H9 (cell line): ENCODE results near the gene CCNY. TPM values are rescaled to one million over a fixed set of nuclear protein-coding genes. Genes with fewer than 3 reads are reported as not detected.
A peak's percentile ranks its signal among the peaks of the same experiment; 100 is the strongest.

Experiments
- DNase-seq: peaks from one replicate; pipeline ENCODE4 v3.0.0-alpha.2; 2017
- H2AFZ ChIP-seq: one replicate; pipeline ENCODE4 v1.6.1; 2013; ENCODE audit warnings: mild to moderate bottlenecking, low read length, control low read depth, moderate library complexity
- H2AK5ac ChIP-seq: 2 replicates; pipeline ENCODE4 v1.6.1; 2013; ENCODE audit warnings: low read length, control low read depth, mixed read lengths; ENCODE audit not compliant: insufficient read length
- H2BK120ac ChIP-seq: one replicate; pipeline ENCODE4 v1.6.1; 2013; ENCODE audit warnings: low read depth, mild to moderate bottlenecking, low read length, control low read depth, inconsistent platforms; ENCODE audit not compliant: poor library complexity, severe bottlenecking
- H2BK12ac ChIP-seq: 2 replicates; pipeline ENCODE4 v1.6.1; 2013; ENCODE audit warnings: low read length, control low read depth, mixed read lengths, low read depth; ENCODE audit not compliant: insufficient read length
- H2BK15ac ChIP-seq: 2 replicates; pipeline ENCODE4 v1.6.1; 2013; ENCODE audit warnings: low read depth, low read length, control low read depth
- H2BK20ac ChIP-seq: one replicate; pipeline ENCODE4 v1.6.1; 2013; ENCODE audit warnings: low read depth, mild to moderate bottlenecking, low read length, control low read depth, inconsistent platforms; ENCODE audit not compliant: poor library complexity, severe bottlenecking
- H2BK5ac ChIP-seq: 2 replicates; pipeline ENCODE4 v1.6.1; 2013; ENCODE audit warnings: low read length, control low read depth, mixed read lengths; ENCODE audit not compliant: insufficient read length
- H3K14ac ChIP-seq: 2 replicates; pipeline ENCODE4 v1.6.1; 2013; ENCODE audit warnings: low read length, control low read depth; ENCODE audit not compliant: insufficient read depth
- H3K18ac ChIP-seq: 2 replicates; pipeline ENCODE4 v1.6.1; 2013; ENCODE audit warnings: low read depth, mild to moderate bottlenecking, mixed read lengths, low read length, control low read depth; ENCODE audit not compliant: insufficient read length
- H3K23ac ChIP-seq: 2 replicates; pipeline ENCODE4 v1.6.1; 2013; ENCODE audit warnings: low read length, control low read depth, mixed read lengths, low read depth; ENCODE audit not compliant: insufficient read length
- H3K23me2 ChIP-seq: 2 replicates; pipeline ENCODE4 v1.6.1; 2013; ENCODE audit warnings: low read depth, mild to moderate bottlenecking, mixed read lengths, low read length, control low read depth; ENCODE audit not compliant: insufficient read length, poor library complexity, severe bottlenecking
- H3K27ac ChIP-seq: 2 replicates; pipeline ENCODE4 v1.5.1; 2013; ENCODE audit warnings: low read length, control low read depth, mixed read lengths, low read depth; ENCODE audit not compliant: insufficient read length
- H3K27me3 ChIP-seq: 2 replicates; pipeline ENCODE4 v1.6.1; 2013; ENCODE audit warnings: low read length, control low read depth, inconsistent platforms; ENCODE audit not compliant: insufficient read depth
- H3K4ac ChIP-seq: 2 replicates; pipeline ENCODE4 v1.6.1; 2013; ENCODE audit warnings: low read depth, mild to moderate bottlenecking, control low read depth, inconsistent platforms, low read length, moderate library complexity
- H3K4me1 ChIP-seq: 2 replicates; pipeline ENCODE4 v1.6.1; 2013; ENCODE audit warnings: low read length, control low read depth, inconsistent platforms; ENCODE audit not compliant: insufficient read depth
- H3K4me2 ChIP-seq: 2 replicates; pipeline ENCODE4 v1.6.1; 2013; ENCODE audit warnings: low read length, control low read depth, mixed read lengths; ENCODE audit not compliant: insufficient read length, insufficient read depth
- H3K56ac ChIP-seq: 2 replicates; pipeline ENCODE4 v1.6.1; 2013; ENCODE audit warnings: low read depth, mild to moderate bottlenecking, mixed read lengths, low read length, control low read depth; ENCODE audit not compliant: insufficient read length
- H3K79me1 ChIP-seq: 2 replicates; pipeline ENCODE4 v1.6.1; 2013; ENCODE audit warnings: low read depth, mild to moderate bottlenecking, moderate library complexity, low read length, control low read depth, inconsistent platforms; ENCODE audit not compliant: insufficient read depth, poor library complexity, severe bottlenecking
- H3K79me2 ChIP-seq: 2 replicates; pipeline ENCODE4 v1.6.1; 2013; ENCODE audit warnings: low read length, control low read depth, inconsistent platforms; ENCODE audit not compliant: insufficient read depth
- H3K9ac ChIP-seq: 2 replicates; pipeline ENCODE4 v1.6.1; 2013; ENCODE audit warnings: low read length, control low read depth, mixed read lengths; ENCODE audit not compliant: insufficient read length; ENCODE audit errors: extremely low read depth
- H3K9me3 ChIP-seq: one replicate; pipeline ENCODE4 v1.6.1; 2013; ENCODE audit warnings: low read depth, low read length, inconsistent platforms; ENCODE audit not compliant: control insufficient read depth
- H3T11ph ChIP-seq: one replicate; pipeline ENCODE4 v1.6.1; 2013; ENCODE audit warnings: mild to moderate bottlenecking, low read length, control low read depth, inconsistent platforms
- H4K20me1 ChIP-seq: one replicate; pipeline ENCODE4 v1.6.1; 2013; ENCODE audit not compliant: control insufficient read depth, insufficient read length, insufficient read depth
- H4K5ac ChIP-seq: 2 replicates; pipeline ENCODE4 v1.6.1; 2013; ENCODE audit warnings: low read depth, mild to moderate bottlenecking, mixed read lengths, low read length, control low read depth; ENCODE audit not compliant: insufficient read length
- H4K8ac ChIP-seq: replicated peaks from 2 replicates; pipeline ENCODE4 v1.6.1; 2013; ENCODE audit warnings: low read length, control low read depth, mixed read lengths, low read depth; ENCODE audit not compliant: insufficient read length
- H4K91ac ChIP-seq: 2 replicates; pipeline ENCODE4 v1.6.1; 2013; ENCODE audit warnings: low read depth, mild to moderate bottlenecking, moderate library complexity, mixed read lengths, low read length, control low read depth; ENCODE audit not compliant: insufficient read length
- H3K27ac Mint-ChIP-seq, 3 experiments: 2 replicates in 2 of 3; 3 replicates in 1 of 3; pipeline ENCODE4 v1.8.0; 2020 to 2021; ENCODE audit warnings: mixed read lengths in 3 of 3, mild to moderate bottlenecking in 1 of 3, moderate library complexity in 1 of 3
- H3K27me3 Mint-ChIP-seq: 2 replicates; pipeline ENCODE4 v1.8.0; 2021; ENCODE audit warnings: low read depth, mild to moderate bottlenecking, moderate library complexity, mixed read lengths
- H3K36me3 Mint-ChIP-seq, 3 experiments: 2 replicates in 2 of 3; 3 replicates in 1 of 3; pipeline ENCODE4 v1.8.0; 2020 to 2021; ENCODE audit warnings: low read depth in 3 of 3, mixed read lengths in 3 of 3; ENCODE audit not compliant: insufficient read depth in 1 of 3
- H3K4me1 Mint-ChIP-seq, 2 experiments: 2 replicates each; pipeline ENCODE4 v1.8.0; 2020; ENCODE audit warnings: mixed read lengths in 2 of 2
- H3K4me3 Mint-ChIP-seq, 2 experiments: 2 replicates in 1 of 2; 3 replicates in 1 of 2; pipeline ENCODE4 v1.8.0; 2020 to 2021; ENCODE audit warnings: mild to moderate bottlenecking in 2 of 2, mixed read lengths in 2 of 2, moderate library complexity in 1 of 2
- H3K9me3 Mint-ChIP-seq, 2 experiments: 2 replicates in 1 of 2; 3 replicates in 1 of 2; pipeline ENCODE4 v1.8.0; 2020; ENCODE audit warnings: mild to moderate bottlenecking in 2 of 2, mixed read lengths in 2 of 2, moderate library complexity in 1 of 2
- CTCF ChIP-seq: fragments of 200-600 bp; sonication (generic); conservative IDR thresholded peaks from 3 replicates; pipeline ENCODE4 v1.8.0; 2021; ENCODE audit warnings: antibody characterized with exemption, mild to moderate bottlenecking
- WGBS: extraction: QIAGEN DNeasy Blood & Tissue Kit; methylation state at CpG from one replicate; pipeline ENCODE4 v1.1.7; 2013; ENCODE audit warnings: missing lambda C conversion rate, low lambda C conversion rate, mixed read lengths; ENCODE audit not compliant: insufficient read length; ENCODE audit errors: extremely low coverage; 5-methylcytosine and 5-hydroxymethylcytosine counted together
- total RNA-seq: library from RNA; stranded (reverse); gene quantifications from 2 replicates; pipeline ENCODE4 v1.2.1, GENCODE V29; 2021

The CCNY gene
- total RNA-seq, 1 experiment from 2014 or later: 62.1 TPM

GRCh38 chr10:35327790-35328403 lies 8.4 kb upstream of the CCNY start:
- no peaks in the 10 kb centered on the region for H3K4me1 ChIP-seq
- no peaks in the 10 kb centered on the region for H3K27me3 ChIP-seq
- H3K56ac ChIP-seq: no peak overlapping the region
- H2AK5ac ChIP-seq: no peak overlapping the region
- peak; percentile 20; the same call in 1 of the 3 replicates for TF ChIP-seq CTCF
- H2BK20ac ChIP-seq: no peak overlapping the region
- H3K79me1 ChIP-seq: no peaks in the 10 kb centered on the region
- no peak for DNase-seq
- H2BK15ac ChIP-seq: no peak overlapping the region
- H3K18ac ChIP-seq: no peak overlapping the region
- no peak overlapping the region for H3K4me3 Mint-ChIP-seq
- no peaks in the 10 kb centered on the region for H3K23me2 ChIP-seq
- no peak overlapping the region for H3K4ac ChIP-seq
- H4K5ac ChIP-seq: no peak overlapping the region
- H3K9me3 Mint-ChIP-seq: no peaks in the 10 kb centered on the region; a peak in 1 of 5 replicates
- no CpG with 5 or more reads among the region's 7 CpGs for WGBS
- H3K9ac ChIP-seq: no peak overlapping the region
- H2BK12ac ChIP-seq: no peak overlapping the region
- no peak overlapping the region for H4K91ac ChIP-seq
- no peak overlapping the region for H2BK120ac ChIP-seq
- no peak overlapping the region for H3K14ac ChIP-seq
- H2AFZ ChIP-seq: no peak overlapping the region
- no peak overlapping the region for H2BK5ac ChIP-seq
- peaks cover 0 to 4% (median 2%) of the 10 kb centered on the region in 3 experiments; a peak in 4 of 7 replicates for H3K36me3 Mint-ChIP-seq
- no peaks in the 10 kb centered on the region for H3K27me3 Mint-ChIP-seq
- H3K27ac ChIP-seq: no peak overlapping the region
- H4K8ac ChIP-seq: no peak overlapping the region
- no peak overlapping the region for H3T11ph ChIP-seq
- H3K27ac Mint-ChIP-seq: no peak overlapping the region; a peak in 2 of 7 replicates
- peaks cover 22% of the 10 kb centered on the region in 2 experiments for H3K4me1 Mint-ChIP-seq
- H4K20me1 ChIP-seq: no peaks in the 10 kb centered on the region
- H3K9me3 ChIP-seq: no peaks in the 10 kb centered on the region
- no peaks in the 10 kb centered on the region for H3K79me2 ChIP-seq
- no peak overlapping the region for H3K23ac ChIP-seq
- H3K4me2 ChIP-seq: no peak overlapping the region
